ENCODE data around the gene SLC6A11. TPM values are rescaled to one million over a fixed set of nuclear protein-coding genes. Genes with fewer than 3 reads are reported as not detected.

Gene SLC6A11
- total RNA-seq, 1 experiment from 2014 or later, result not detected

DNA sequence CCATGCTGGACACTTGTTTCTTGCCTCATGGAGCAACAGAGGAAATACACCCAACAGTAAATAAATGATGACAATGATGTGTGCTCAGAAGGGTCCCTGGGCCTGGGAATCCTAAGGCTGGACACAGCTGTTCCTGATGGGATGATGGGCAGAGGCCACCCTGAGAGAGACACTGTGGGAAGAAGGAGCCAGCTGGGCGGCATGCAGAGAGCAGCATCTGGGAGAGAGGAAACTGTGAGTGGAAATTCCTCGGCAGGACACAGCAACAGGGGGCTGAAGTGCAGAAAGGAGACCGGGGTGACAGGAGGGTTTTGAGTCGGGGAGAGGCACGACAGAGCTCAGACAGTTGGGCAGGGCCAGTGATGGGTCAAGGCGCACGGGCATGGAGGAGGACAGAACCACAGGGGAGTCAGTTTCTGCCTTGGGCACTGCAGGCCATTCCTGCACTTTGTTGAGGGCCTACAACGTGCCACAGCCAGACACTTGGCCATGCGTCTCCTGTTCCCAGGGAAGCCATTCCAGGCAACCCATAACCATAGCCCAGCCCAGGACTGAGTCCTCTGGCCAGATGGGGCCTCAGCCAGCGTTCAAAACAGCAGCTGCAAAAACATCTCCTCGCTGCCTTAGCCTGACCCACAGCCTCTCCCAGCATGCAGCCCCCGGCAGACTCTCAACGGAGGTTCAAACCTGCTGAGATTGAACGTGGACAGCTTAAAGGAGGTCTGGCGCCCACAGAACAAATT, 139.9 kb downstream of the SLC6A11 start:
- ChIA-PET CTCF (no interaction called here), POLR2A (ENCODE audit: unreplicated experiment) (no interaction called here)
- H3K36me3 ChIP-seq (ENCODE audit: low read depth), result no peaks in the 10 kb centered on the region
- H3F3A ChIP-seq (ENCODE audit: insufficient read depth, low read depth), result no peaks in the 10 kb centered on the region
- H3K9me3 ChIP-seq (ENCODE audit: insufficient read depth, low read depth), result no peaks in the 10 kb centered on the region
- H2AFZ ChIP-seq, result no peak overlapping the region
- no peaks in the 10 kb centered on the region for H3K79me2 ChIP-seq (ENCODE audit: low read depth)
- H3K27ac ChIP-seq, result no peak overlapping the region
- peaks cover 96% of the 10 kb centered on the region for H3K27me3 ChIP-seq (ENCODE audit: insufficient read depth, low read depth)
- H3K4me3 ChIP-seq, result no peak overlapping the region
- no peaks in the 10 kb centered on the region for H4K20me1 ChIP-seq (ENCODE audit: insufficient read depth)
- no peaks in the 10 kb centered on the region for H3K4me1 ChIP-seq (replicated peaks; ENCODE audit: insufficient read depth)
- H3K4me2 ChIP-seq, result no peak overlapping the region
- TF ChIP-seq EZH2 (IDR thresholded peaks at IDR 0.05; ENCODE audit: low read depth), result no peak; the same call in 1 of the 2 replicates
- TF ChIP-seq, protein P1, sequence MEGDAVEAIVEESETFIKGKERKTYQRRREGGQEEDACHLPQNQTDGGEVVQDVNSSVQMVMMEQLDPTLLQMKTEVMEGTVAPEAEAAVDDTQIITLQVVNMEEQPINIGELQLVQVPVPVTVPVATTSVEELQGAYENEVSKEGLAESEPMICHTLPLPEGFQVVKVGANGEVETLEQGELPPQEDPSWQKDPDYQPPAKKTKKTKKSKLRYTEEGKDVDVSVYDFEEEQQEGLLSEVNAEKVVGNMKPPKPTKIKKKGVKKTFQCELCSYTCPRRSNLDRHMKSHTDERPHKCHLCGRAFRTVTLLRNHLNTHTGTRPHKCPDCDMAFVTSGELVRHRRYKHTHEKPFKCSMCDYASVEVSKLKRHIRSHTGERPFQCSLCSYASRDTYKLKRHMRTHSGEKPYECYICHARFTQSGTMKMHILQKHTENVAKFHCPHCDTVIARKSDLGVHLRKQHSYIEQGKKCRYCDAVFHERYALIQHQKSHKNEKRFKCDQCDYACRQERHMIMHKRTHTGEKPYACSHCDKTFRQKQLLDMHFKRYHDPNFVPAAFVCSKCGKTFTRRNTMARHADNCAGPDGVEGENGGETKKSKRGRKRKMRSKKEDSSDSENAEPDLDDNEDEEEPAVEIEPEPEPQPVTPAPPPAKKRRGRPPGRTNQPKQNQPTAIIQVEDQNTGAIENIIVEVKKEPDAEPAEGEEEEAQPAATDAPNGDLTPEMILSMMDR (conservative IDR thresholded peaks at IDR 0.05), result no peak
- intact Hi-C loops (cut with micrococcal nuclease; ENCODE audit: unreplicated experiment), result no loop called here
- no peak for DNase-seq
- no TSS peak for BruUV-seq (replicated peaks)
- H3K9me2 ChIP-seq (ENCODE audit: insufficient read depth), result no peaks in the 10 kb centered on the region

DNA sequence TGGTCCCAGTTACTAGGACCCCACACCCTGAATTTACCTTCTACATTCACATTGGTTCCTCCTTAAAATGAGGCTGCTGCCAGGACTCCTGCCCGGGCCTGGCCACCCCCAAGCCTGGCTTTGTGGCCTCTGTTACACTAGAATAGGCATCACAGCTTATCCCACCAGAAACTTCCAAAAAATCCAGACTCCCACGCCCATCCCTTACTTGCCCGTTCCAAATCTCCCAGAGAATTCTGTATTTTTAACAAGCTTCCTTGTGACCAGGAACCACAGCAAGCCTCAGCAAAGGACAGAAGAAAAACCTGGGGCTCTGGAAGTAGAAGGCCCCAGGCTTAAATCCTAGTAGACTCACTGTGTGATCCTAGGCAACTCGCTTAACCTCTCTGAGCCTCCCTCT, 140.5 kb downstream of the SLC6A11 start:
- no peak overlapping the region for H2AFZ ChIP-seq
- DNase-seq, result no peak
- no peaks in the 10 kb centered on the region for H3K9me3 ChIP-seq (ENCODE audit: insufficient read depth, low read depth)
- H3K27me3 ChIP-seq (ENCODE audit: insufficient read depth, low read depth), result peaks cover 93% of the 10 kb centered on the region
- H3K4me1 ChIP-seq (replicated peaks; ENCODE audit: insufficient read depth), result no peaks in the 10 kb centered on the region
- H3K79me2 ChIP-seq (ENCODE audit: low read depth), result no peaks in the 10 kb centered on the region
- H3K27ac ChIP-seq, result no peak overlapping the region
- no peak overlapping the region for H3K4me3 ChIP-seq
- BruUV-seq (replicated peaks), result no TSS peak
- intact Hi-C loops (cut with micrococcal nuclease; ENCODE audit: unreplicated experiment), result no loop called here
- POLR2A ChIA-PET (ENCODE audit: unreplicated experiment), result no interaction called here
- TF ChIP-seq, protein P1 (conservative IDR thresholded peaks at IDR 0.05), result no peak
- TF ChIP-seq EZH2 (IDR thresholded peaks at IDR 0.05; ENCODE audit: low read depth), result no peak
- no peaks in the 10 kb centered on the region for H3K36me3 ChIP-seq (ENCODE audit: low read depth)
- no peaks in the 10 kb centered on the region for H3F3A ChIP-seq (ENCODE audit: insufficient read depth, low read depth)
- no peaks in the 10 kb centered on the region for H4K20me1 ChIP-seq (ENCODE audit: insufficient read depth)
- no peaks in the 10 kb centered on the region for H3K9me2 ChIP-seq (ENCODE audit: insufficient read depth)
- CTCF ChIA-PET, result no interaction called here
- H3K4me2 ChIP-seq, result no peak overlapping the region

DNA sequence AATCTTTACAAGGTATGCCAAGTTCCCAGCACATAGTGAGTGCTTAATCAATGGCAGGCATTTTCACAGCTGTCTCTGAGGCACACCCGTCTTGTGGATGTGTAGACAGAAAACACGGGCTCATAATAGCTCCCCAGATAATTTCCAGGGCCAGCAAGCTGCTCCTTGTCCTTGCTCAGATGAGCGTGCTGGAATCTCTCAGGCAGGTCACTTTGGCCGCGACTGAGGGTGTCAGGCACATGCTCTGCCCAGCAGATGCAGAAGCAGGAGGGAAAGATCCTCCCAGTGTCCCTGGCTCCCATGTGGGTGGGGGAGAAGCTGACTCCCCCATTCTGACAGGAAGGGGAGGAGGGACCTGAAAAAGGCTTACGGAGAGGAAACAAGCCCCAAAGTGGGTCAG, 141.0 kb downstream of the SLC6A11 start:
- CTCF ChIA-PET, result no interaction called here
- TF ChIP-seq, protein P1 (conservative IDR thresholded peaks at IDR 0.05), result no peak
- no peak for TF ChIP-seq EZH2 (IDR thresholded peaks at IDR 0.05; ENCODE audit: low read depth)
- Histone ChIP-seq H2AFZ (no peak overlapping the region), H3K4me2 (no peak overlapping the region), H3K4me1 (replicated peaks; ENCODE audit: insufficient read depth) (no peaks in the 10 kb centered on the region), H3K27me3 (ENCODE audit: insufficient read depth, low read depth) (peaks cover 95% of the 10 kb centered on the region), H3K79me2 (ENCODE audit: low read depth) (no peaks in the 10 kb centered on the region), H3K4me3 (no peak overlapping the region), H4K20me1 (ENCODE audit: insufficient read depth) (no peaks in the 10 kb centered on the region), H3K9me3 (ENCODE audit: insufficient read depth, low read depth) (no peaks in the 10 kb centered on the region), H3K27ac (no peak overlapping the region), H3K36me3 (ENCODE audit: low read depth) (no peaks in the 10 kb centered on the region), H3F3A (ENCODE audit: insufficient read depth, low read depth) (no peaks in the 10 kb centered on the region), H3K9me2 (ENCODE audit: insufficient read depth) (no peaks in the 10 kb centered on the region)
- POLR2A ChIA-PET (ENCODE audit: unreplicated experiment), result no interaction called here
- intact Hi-C loops (cut with micrococcal nuclease; ENCODE audit: unreplicated experiment), result no loop called here
- no TSS peak for BruUV-seq (replicated peaks)
- no peak for DNase-seq
